ENCODE measurements around the gene TTC39B. TPM values are rescaled to one million over a fixed set of nuclear protein-coding genes. Genes with fewer than 3 reads are reported as not detected.

Gene TTC39B
- total and polyA plus RNA-seq, 2 of the 8 experiments (the other 6 are each of a cell fraction or from before 2014, with no cell fraction given): 1.6 to 10.9 TPM

DNA sequence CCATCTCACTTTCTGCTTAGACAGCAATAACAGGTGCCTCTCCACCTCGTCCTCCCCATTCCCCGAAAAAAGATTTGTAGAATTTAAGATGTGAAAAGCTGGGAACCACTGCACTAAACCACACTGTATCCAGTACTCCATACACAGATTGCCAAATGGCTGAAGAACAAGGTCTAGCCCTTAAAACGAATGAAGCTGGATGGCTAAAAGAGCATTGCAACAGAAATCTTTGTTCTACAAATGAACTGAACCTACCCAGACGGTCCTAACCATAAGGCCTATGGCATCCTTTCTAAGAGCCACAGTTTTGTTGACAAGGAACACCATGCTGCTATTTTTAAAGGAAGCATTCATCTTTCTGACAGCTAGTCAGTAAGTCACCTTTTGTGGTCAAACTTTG is 152.3 kb downstream of the TTC39B start:
- no peak overlapping the region for H2AK5ac ChIP-seq (ENCODE audit: low read depth, low read length)
- no peaks in the 10 kb centered on the region for H3K23me2 ChIP-seq (ENCODE audit: low read depth, low read length)
- H3K4me3 ChIP-seq (ENCODE audit: extremely low read depth in 1 of 4, insufficient read depth in 2 of 4, low read depth in 3 of 4, low read length in 4 of 4): no peak overlapping the region
- DNase-seq (ENCODE audit: low read depth in 1 of 2, low spot score in 2 of 2) (no peak), FAIRE-seq (no peak)
- H3K9ac ChIP-seq (replicated peaks in 1 of 4; ENCODE audit: extremely low read depth in 1 of 4, low read depth in 3 of 4, low read length in 3 of 4): no peak overlapping the region
- H3K79me2 ChIP-seq (ENCODE audit: control insufficient read depth in 1 of 2, insufficient read depth in 2 of 2, low read length in 2 of 2): no peaks in the 10 kb centered on the region
- H2BK12ac ChIP-seq (ENCODE audit: low read depth, low read length): no peak overlapping the region
- WGBS, 2 experiments (ENCODE audit: extremely low coverage in 1 of 2, insufficient coverage in 1 of 2, insufficient read length in 1 of 2, insufficient replicate concordance in 2 of 2, low coverage in 1 of 2, low lambda C conversion rate in 2 of 2, missing lambda C conversion rate in 1 of 2): 93% methylated on average over 4 of the region's 4 CpGs; no CpG with 5 or more reads in 1 of the 2 experiments
- H4K20me1 ChIP-seq (replicated peaks in 1 of 2; ENCODE audit: control insufficient read depth in 1 of 2, insufficient read depth in 2 of 2, low read length in 2 of 2): no peaks in the 10 kb centered on the region
- H3K56ac ChIP-seq (replicated peaks; ENCODE audit: insufficient read length, low read depth, low read length): no peak overlapping the region
- H3K27ac ChIP-seq (ENCODE audit: low read depth, low read length): no peak overlapping the region
- H4K91ac ChIP-seq (replicated peaks; ENCODE audit: insufficient read length, low read length): no peak overlapping the region
- H3K36me3 ChIP-seq (ENCODE audit: control insufficient read depth in 2 of 4, insufficient read depth in 4 of 4, low read length in 3 of 4): no peaks in the 10 kb centered on the region
- TF ChIP-seq TEAD4 (IDR thresholded peaks at IDR 0.05; ENCODE audit: low read depth, low read length) (no peak), CEBPB (IDR thresholded peaks at IDR 0.05; ENCODE audit: low read depth, low read length) (no peak)
- H4K8ac ChIP-seq (ENCODE audit: extremely low read depth, insufficient read depth, low read length): no peak overlapping the region
- H3K79me1 ChIP-seq (ENCODE audit: low read depth, low read length): no peaks in the 10 kb centered on the region
- H2BK15ac ChIP-seq (ENCODE audit: low read length): no peak overlapping the region
- H2BK120ac ChIP-seq (replicated peaks; ENCODE audit: low read depth, low read length): no peak overlapping the region
- H3K4ac ChIP-seq (replicated peaks; ENCODE audit: insufficient read length, low read depth, low read length): no peak overlapping the region
- no peak overlapping the region for H2BK20ac ChIP-seq (ENCODE audit: low read length)
- H3K14ac ChIP-seq (ENCODE audit: insufficient read length): no peak overlapping the region
- no peaks in the 10 kb centered on the region for H3K9me3 ChIP-seq (ENCODE audit: insufficient read depth in 2 of 2, low read depth in 1 of 2, low read length in 1 of 2)
- 0 out of 7 replicates have a peak, but pooled peaks cover 0 to 2% (median 0%) of the 10 kb centered on the region in 4 experiments for H3K4me1 ChIP-seq (replicated peaks in 1 of 4; ENCODE audit: control insufficient read depth in 3 of 4, insufficient read depth in 4 of 4, low read length in 3 of 4)
- no peak overlapping the region for H3K18ac ChIP-seq (ENCODE audit: extremely low read depth, low read length)
- H3K27me3 ChIP-seq (replicated peaks in 1 of 4; ENCODE audit: control insufficient read depth in 3 of 4, extremely low read depth in 1 of 4, insufficient read depth in 3 of 4, low read length in 3 of 4): no peaks in the 10 kb centered on the region
- H3K23ac ChIP-seq (ENCODE audit: insufficient read length): no peak overlapping the region
- H2AFZ ChIP-seq (ENCODE audit: low read length): no peak overlapping the region
- H3K4me2 ChIP-seq (ENCODE audit: insufficient read depth in 1 of 2, low read depth in 2 of 2, low read length in 2 of 2): no peak overlapping the region
- POLR2A ChIA-PET (ENCODE audit: partially characterized antibody): no interaction called here
- H2BK5ac ChIP-seq (ENCODE audit: low read depth, low read length): no peak overlapping the region
- CTCF ChIA-PET (ENCODE audit: partially characterized antibody): interaction anchor here (0.6 to 1.2 kb wide), 4 partner anchors 19 to 51 kb away, joined by 3 to 6 read pairs (median 3); no protein-coding TSS in a partner anchor
- H4K5ac ChIP-seq (ENCODE audit: insufficient read length, low read depth, low read length): no peak overlapping the region

All from H1 (cell line).